Large intestine (tissue), 3 donors: ENCODE results near the gene COQ10B. TPM values are rescaled to one million over a fixed set of nuclear protein-coding genes. Genes with fewer than 3 reads are reported as not detected.
"Not testable (repeated sequence)": the region's sequence is repeated elsewhere in the genome, so short reads cannot be mapped to it uniquely, and the experiment has no call there.

ENCODE experiments used
- DNase-seq, 2 donors: peaks; one replicate each; pipeline versions ENCODE4 v3.0.0 to v3.0.0-alpha.2; 2013
- H3K27ac ChIP-seq: one replicate; pipeline ENCODE4 v1.5.1; 2013; ENCODE audit warnings: low read length
- H3K27me3 ChIP-seq: 2 replicates; pipeline ENCODE4 v1.6.1; 2013; ENCODE audit warnings: low read length; ENCODE audit not compliant: control insufficient read depth, insufficient read depth
- H3K36me3 ChIP-seq: 2 replicates; pipeline ENCODE4 v1.6.1; 2013; ENCODE audit warnings: low read length; ENCODE audit not compliant: control insufficient read depth, insufficient read depth
- H3K4me1 ChIP-seq: one replicate; pipeline ENCODE4 v1.6.1; 2013; ENCODE audit warnings: low read length; ENCODE audit not compliant: control insufficient read depth, insufficient read depth
- H3K4me3 ChIP-seq: one replicate; pipeline ENCODE4 v1.5.1; 2013; ENCODE audit warnings: low read length
- H3K9me3 ChIP-seq: one replicate; pipeline ENCODE4 v1.6.1; 2013; ENCODE audit warnings: mild to moderate bottlenecking, low read depth, low read length, moderate library complexity; ENCODE audit not compliant: control insufficient read depth
- WGBS: methylation state at CpG from one replicate; pipeline ENCODE4 v1.1.5; 2013; ENCODE audit warnings: low lambda C conversion rate; ENCODE audit not compliant: insufficient coverage; 5-methylcytosine and 5-hydroxymethylcytosine counted together
- polyA plus RNA-seq: library from polyadenylated mRNA; unstranded; fragments of 120-200 nt; gene quantifications from one replicate; pipeline ENCODE4 v1.2.1, GENCODE V29; 2013

COQ10B gene
- polyA plus RNA-seq, 1 donor, result 15.2 TPM

GRCh38 chr2:197450465-197450864, 2.9 kb upstream of the COQ10B start:
- Histone ChIP-seq H3K27me3 (no peaks in the 10 kb centered on the region), H3K4me1 (peaks cover 6% of the 10 kb centered on the region), H3K36me3 (no peaks in the 10 kb centered on the region), H3K9me3 (peaks cover 4% of the 10 kb centered on the region), H3K27ac (no peak overlapping the region), H3K4me3 (no peak overlapping the region)
- no peak for DNase-seq
- no CpG with 5 or more reads among the region's 25 CpGs for WGBS

GRCh38 chr2:197450935-197451358, 2.4 kb upstream of the COQ10B start:
- H3K27ac ChIP-seq, H3K36me3 ChIP-seq, H3K4me1 ChIP-seq, H3K4me3 ChIP-seq, H3K9me3 ChIP-seq, H3K27me3 ChIP-seq, DNase-seq: not testable (repeated sequence)
- WGBS, result no CpG with 5 or more reads among the region's 6 CpGs

- Histone ChIP-seq H3K27ac (peak overlapping the region; percentile 99), H3K27me3 (no peaks in the 10 kb centered on the region), H3K9me3 (peaks cover 4% of the 10 kb centered on the region), H3K4me1 (peaks cover 6% of the 10 kb centered on the region), H3K36me3 (no peaks in the 10 kb centered on the region), H3K4me3 (peak overlapping the region; percentile 97)
- no peak for DNase-seq
- 10% methylated on average over 2 of the region's 11 CpGs for WGBS
Measured at GRCh38 chr2:197452754-197453122, 614 bp upstream of the COQ10B start.

GRCh38 chr2:197453914-197454398, 604 bp downstream of the COQ10B start:
- H3K4me1 ChIP-seq, result peaks cover 6% of the 10 kb centered on the region
- H3K27ac ChIP-seq, result peak overlapping the region; percentile 99
- WGBS, result 0% methylated on average over 1 of the region's 11 CpGs
- no peaks in the 10 kb centered on the region for H3K36me3 ChIP-seq
- peaks cover 4% of the 10 kb centered on the region for H3K9me3 ChIP-seq
- no peaks in the 10 kb centered on the region for H3K27me3 ChIP-seq
- H3K4me3 ChIP-seq, result peak overlapping the region; percentile 97
- DNase-seq, result peak in 1 of 2 donors; percentile 76

- WGBS, result no CpG with 5 or more reads among the region's 2 CpGs
- peaks cover 4% of the 10 kb centered on the region for H3K9me3 ChIP-seq
- H3K27ac ChIP-seq, result no peak overlapping the region
- H3K27me3 ChIP-seq, result no peaks in the 10 kb centered on the region
- peaks cover 6% of the 10 kb centered on the region for H3K4me1 ChIP-seq
- H3K36me3 ChIP-seq, result no peaks in the 10 kb centered on the region
- H3K4me3 ChIP-seq, result no peak overlapping the region
- no peak for DNase-seq
Measured at GRCh38 chr2:197454923-197455322, 1.6 kb downstream of the COQ10B start.

GRCh38 chr2:197455428-197455827, 2.1 kb downstream of the COQ10B start:
- peaks cover 6% of the 10 kb centered on the region for H3K4me1 ChIP-seq
- WGBS, result no CpG with 5 or more reads among the region's 1 CpG
- no peak overlapping the region for H3K27ac ChIP-seq
- no peak for DNase-seq
- H3K27me3 ChIP-seq, result no peaks in the 10 kb centered on the region
- H3K4me3 ChIP-seq, result no peak overlapping the region
- H3K9me3 ChIP-seq, result peaks cover 3% of the 10 kb centered on the region
- no peaks in the 10 kb centered on the region for H3K36me3 ChIP-seq

- no peaks in the 10 kb centered on the region for H3K4me1 ChIP-seq
- WGBS, result 80% methylated on average over 1 of the region's 4 CpGs
- H3K4me3 ChIP-seq, result no peak overlapping the region
- H3K9me3 ChIP-seq, result no peaks in the 10 kb centered on the region
- H3K27ac ChIP-seq, result peak overlapping the region; percentile 35
- DNase-seq, result peak in 1 of 2 donors; percentile 32
- H3K27me3 ChIP-seq, result no peaks in the 10 kb centered on the region
- peaks cover 31% of the 10 kb centered on the region for H3K36me3 ChIP-seq
Measured at GRCh38 chr2:197460649-197461048, 7.3 kb downstream of the COQ10B start.

- Histone ChIP-seq H3K4me3 (no peak overlapping the region), H3K4me1 (no peaks in the 10 kb centered on the region), H3K36me3 (peaks cover 34% of the 10 kb centered on the region), H3K9me3 (no peaks in the 10 kb centered on the region), H3K27ac (peak overlapping the region; percentile 65), H3K27me3 (no peaks in the 10 kb centered on the region)
- whole genome bisulfite sequencing, result 60% methylated on average over 1 of the region's 2 CpGs
- peak in 1 of 2 donors; percentile 60 for DNase-seq
Measured at GRCh38 chr2:197461057-197461456, 7.7 kb downstream of the COQ10B start.

- Histone ChIP-seq H3K27me3 (no peaks in the 10 kb centered on the region), H3K36me3 (peaks cover 58% of the 10 kb centered on the region), H3K27ac (no peak overlapping the region), H3K9me3 (no peaks in the 10 kb centered on the region), H3K4me3 (no peak overlapping the region), H3K4me1 (no peaks in the 10 kb centered on the region)
- no peak for DNase-seq
- WGBS, result no CpG with 5 or more reads among the region's 1 CpG
Measured at GRCh38 chr2:197464175-197464574, 10.8 kb downstream of the COQ10B start.

- no peak for DNase-seq
- no peak overlapping the region for H3K27ac ChIP-seq
- no peaks in the 10 kb centered on the region for H3K27me3 ChIP-seq
- H3K4me1 ChIP-seq, result no peaks in the 10 kb centered on the region
- H3K9me3 ChIP-seq, result no peaks in the 10 kb centered on the region
- H3K4me3 ChIP-seq, result no peak overlapping the region
- WGBS, result 100% methylated on average over 1 of the region's 5 CpGs
- peaks cover 71% of the 10 kb centered on the region for H3K36me3 ChIP-seq
Measured at GRCh38 chr2:197472166-197472565, 18.8 kb downstream of the COQ10B start.

- Histone ChIP-seq H3K27ac (no peak overlapping the region), H3K4me3 (no peak overlapping the region), H3K36me3 (peaks cover 53% of the 10 kb centered on the region), H3K9me3 (peaks cover 4% of the 10 kb centered on the region), H3K4me1 (no peaks in the 10 kb centered on the region), H3K27me3 (no peaks in the 10 kb centered on the region)
- no CpG with 5 or more reads among the region's 3 CpGs for whole genome bisulfite sequencing
- DNase-seq, result no peak
Measured at GRCh38 chr2:197477797-197478196, 24.4 kb downstream of the COQ10B start.
